Keratinocyte (primary cell): Measurements from ENCODE around the gene USP30.

Experiments
- EZH2 ChIP-seq: IDR thresholded peaks from one replicate; pipeline ENCODE4 v1.6.1; 2012; ENCODE audit warnings: inconsistent platforms, mild to moderate bottlenecking, low read length, moderate library complexity
- TF ChIP-seq, protein P1 (sequence below), 3 experiments: IDR thresholded peaks in 1 of 3; conservative IDR thresholded peaks in 1 of 3; optimal IDR thresholded peaks in 1 of 3; 2 replicates in 2 of 3; 3 replicates in 1 of 3; pipeline versions ENCODE3 to v1.5.1; 2011; ENCODE audit warnings: low read length in 3 of 3, mild to moderate bottlenecking in 3 of 3, moderate library complexity in 2 of 3, control low read depth in 1 of 3, inconsistent platforms in 1 of 3; ENCODE audit not compliant: insufficient read depth in 2 of 3; ENCODE audit errors: extremely low read depth in 1 of 3

DNA sequence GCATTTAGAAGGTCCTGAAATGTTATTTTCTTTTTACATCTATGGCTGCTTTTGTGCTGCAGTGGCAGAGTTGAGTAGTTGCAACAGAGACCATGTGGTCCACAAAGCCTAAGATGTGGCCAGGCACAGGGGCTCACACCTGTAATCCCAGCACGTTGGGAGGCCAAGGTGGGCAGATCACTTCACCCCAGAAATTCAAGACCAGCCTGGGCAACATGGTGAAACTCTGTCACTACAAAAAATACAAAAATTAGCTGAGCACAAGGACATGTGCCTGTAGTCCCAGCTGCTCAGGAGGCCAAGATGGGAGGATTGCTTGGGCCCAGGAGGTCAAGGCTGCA, 13.4 kb downstream of the USP30 start:
- TF ChIP-seq, protein P1, sequence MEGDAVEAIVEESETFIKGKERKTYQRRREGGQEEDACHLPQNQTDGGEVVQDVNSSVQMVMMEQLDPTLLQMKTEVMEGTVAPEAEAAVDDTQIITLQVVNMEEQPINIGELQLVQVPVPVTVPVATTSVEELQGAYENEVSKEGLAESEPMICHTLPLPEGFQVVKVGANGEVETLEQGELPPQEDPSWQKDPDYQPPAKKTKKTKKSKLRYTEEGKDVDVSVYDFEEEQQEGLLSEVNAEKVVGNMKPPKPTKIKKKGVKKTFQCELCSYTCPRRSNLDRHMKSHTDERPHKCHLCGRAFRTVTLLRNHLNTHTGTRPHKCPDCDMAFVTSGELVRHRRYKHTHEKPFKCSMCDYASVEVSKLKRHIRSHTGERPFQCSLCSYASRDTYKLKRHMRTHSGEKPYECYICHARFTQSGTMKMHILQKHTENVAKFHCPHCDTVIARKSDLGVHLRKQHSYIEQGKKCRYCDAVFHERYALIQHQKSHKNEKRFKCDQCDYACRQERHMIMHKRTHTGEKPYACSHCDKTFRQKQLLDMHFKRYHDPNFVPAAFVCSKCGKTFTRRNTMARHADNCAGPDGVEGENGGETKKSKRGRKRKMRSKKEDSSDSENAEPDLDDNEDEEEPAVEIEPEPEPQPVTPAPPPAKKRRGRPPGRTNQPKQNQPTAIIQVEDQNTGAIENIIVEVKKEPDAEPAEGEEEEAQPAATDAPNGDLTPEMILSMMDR (optimal IDR thresholded peaks at IDR 0.05 in 1 of 3, IDR thresholded peaks at IDR 0.05 in 1 of 3, conservative IDR thresholded peaks at IDR 0.05 in 1 of 3; ENCODE audit: extremely low read depth in 1 of 3, insufficient read depth in 2 of 3, low read length in 3 of 3) = no peak
- no peak for TF ChIP-seq EZH2
